GM12872 (cell line): ENCODE data around the gene FAM184A.

Source experiments
- TF ChIP-seq, protein P1 (sequence below): IDR thresholded peaks from 3 replicates; pipeline ENCODE4 v1.5.1; 2011; ENCODE audit warnings: low read depth, mild to moderate bottlenecking, low read length, moderate library complexity; ENCODE audit not compliant: insufficient read depth

FAM184A gene

GRCh38 chr6:118913161-118913560 lies 165.3 kb downstream of the FAM184A start:
- TF ChIP-seq, protein P1, sequence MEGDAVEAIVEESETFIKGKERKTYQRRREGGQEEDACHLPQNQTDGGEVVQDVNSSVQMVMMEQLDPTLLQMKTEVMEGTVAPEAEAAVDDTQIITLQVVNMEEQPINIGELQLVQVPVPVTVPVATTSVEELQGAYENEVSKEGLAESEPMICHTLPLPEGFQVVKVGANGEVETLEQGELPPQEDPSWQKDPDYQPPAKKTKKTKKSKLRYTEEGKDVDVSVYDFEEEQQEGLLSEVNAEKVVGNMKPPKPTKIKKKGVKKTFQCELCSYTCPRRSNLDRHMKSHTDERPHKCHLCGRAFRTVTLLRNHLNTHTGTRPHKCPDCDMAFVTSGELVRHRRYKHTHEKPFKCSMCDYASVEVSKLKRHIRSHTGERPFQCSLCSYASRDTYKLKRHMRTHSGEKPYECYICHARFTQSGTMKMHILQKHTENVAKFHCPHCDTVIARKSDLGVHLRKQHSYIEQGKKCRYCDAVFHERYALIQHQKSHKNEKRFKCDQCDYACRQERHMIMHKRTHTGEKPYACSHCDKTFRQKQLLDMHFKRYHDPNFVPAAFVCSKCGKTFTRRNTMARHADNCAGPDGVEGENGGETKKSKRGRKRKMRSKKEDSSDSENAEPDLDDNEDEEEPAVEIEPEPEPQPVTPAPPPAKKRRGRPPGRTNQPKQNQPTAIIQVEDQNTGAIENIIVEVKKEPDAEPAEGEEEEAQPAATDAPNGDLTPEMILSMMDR: no peak

DNA sequence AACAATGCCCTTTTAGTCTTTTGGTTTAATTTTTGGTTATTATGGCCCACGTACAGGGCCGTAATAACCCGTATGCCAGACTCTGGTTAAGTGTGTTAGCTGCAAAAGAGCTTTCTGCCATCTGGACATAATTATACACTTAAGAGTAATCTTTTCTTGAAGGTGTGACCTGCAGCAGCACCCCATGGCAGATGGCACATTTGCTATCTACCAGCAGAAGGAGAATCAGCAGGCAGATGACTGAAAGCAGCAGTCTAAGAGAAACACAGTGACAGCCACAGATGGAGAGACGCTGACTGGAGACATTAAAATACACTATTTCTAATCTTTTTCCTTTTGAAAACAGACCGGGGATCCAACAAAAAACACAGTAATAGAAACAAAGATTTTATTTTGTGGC lies 165.8 kb downstream of the FAM184A start:
- TF ChIP-seq, protein P1: no peak
